Thoracic aorta (tissue), 2 donors: ENCODE results near the gene SHFL. TPM values are rescaled to one million over a fixed set of nuclear protein-coding genes. Genes with fewer than 3 reads are reported as not detected.

Source experiments
- ATAC-seq: fragments of 150-250 bp; one replicate; pipeline ENCODE4 v1.8.0; 2017; ENCODE audit warnings: low read depth; ENCODE audit not compliant: insufficient number of reproducible peaks, low FRiP score
- DNase-seq: peaks from one replicate; pipeline ENCODE4 v3.0.0-alpha.2; 2020; ENCODE audit warnings: low spot score
- H3K27ac ChIP-seq, 2 donors: fragments of 200-600 bp; sonication (generic); 1 replicate in 1 of 2; 2 replicates in 1 of 2; pipeline ENCODE4 v1.5.1; 2016; ENCODE audit warnings: mild to moderate bottlenecking in 2 of 2, moderate library complexity in 2 of 2
- H3K27me3 ChIP-seq: fragments of 200-600 bp; sonication (generic); replicated peaks from 2 replicates; pipeline ENCODE4 v1.6.0; 2016; ENCODE audit warnings: mild to moderate bottlenecking; ENCODE audit not compliant: insufficient read depth
- H3K36me3 ChIP-seq: fragments of 200-600 bp; sonication (generic); one replicate; pipeline ENCODE4 v1.5.1; 2016
- H3K4me1 ChIP-seq, 2 donors: fragments of 200-600 bp; sonication (generic); 1 replicate in 1 of 2; 2 replicates in 1 of 2; pipeline versions ENCODE4 v1.5.1 to v1.6.0; 2016; ENCODE audit warnings: low read depth in 2 of 2, mild to moderate bottlenecking in 1 of 2; ENCODE audit not compliant: control insufficient read depth in 1 of 2
- H3K4me3 ChIP-seq: fragments of 200-600 bp; sonication (generic); 2 replicates; pipeline ENCODE4 v1.5.1; 2016; ENCODE audit warnings: mild to moderate bottlenecking
- H3K9me3 ChIP-seq: fragments of 200-600 bp; sonication (generic); 2 replicates; pipeline ENCODE4 v1.5.1; 2016
- CTCF ChIP-seq: fragments of 200-600 bp; sonication (generic); IDR thresholded peaks from one replicate; pipeline ENCODE4 v1.5.1; 2019; ENCODE audit warnings: antibody characterized with exemption
- total RNA-seq, 2 donors: library from RNA; depleted of rRNA; stranded (reverse); fragments of >200 nt; gene quantifications; one replicate each; pipeline versions ENCODE4 v1.1.0 to v1.2.3, GENCODE V29; 2016

The SHFL gene
- total RNA-seq, 2 donors from 2014 or later = 42.5 to 56.5 TPM

- Histone ChIP-seq H3K4me3 (no peak overlapping the region), H3K36me3 (no peaks in the 10 kb centered on the region), H3K9me3 (peaks cover 31% of the 10 kb centered on the region), H3K4me1 (no peaks in the 10 kb centered on the region), H3K27me3 (no peaks in the 10 kb centered on the region), H3K27ac (no peak overlapping the region)
- ATAC-seq (no peak), DNase-seq (no peak)
- TF ChIP-seq CTCF = no peak
Measured at GRCh38 chr19:10044390-10044789, 41.7 kb upstream of the SHFL start.

- TF ChIP-seq CTCF = no peak
- Histone ChIP-seq H3K4me1 (no peaks in the 10 kb centered on the region), H3K27ac (no peak overlapping the region), H3K9me3 (peaks cover 31% of the 10 kb centered on the region), H3K36me3 (no peaks in the 10 kb centered on the region), H3K4me3 (no peak overlapping the region), H3K27me3 (no peaks in the 10 kb centered on the region)
- DNase-seq (no peak), ATAC-seq (no peak)
Measured at GRCh38 chr19:10045371-10045770, 40.7 kb upstream of the SHFL start.

- Histone ChIP-seq H3K27me3 (no peaks in the 10 kb centered on the region), H3K4me3 (no peak overlapping the region), H3K36me3 (no peaks in the 10 kb centered on the region), H3K27ac (no peak overlapping the region), H3K4me1 (no peaks in the 10 kb centered on the region), H3K9me3 (peaks cover 10% of the 10 kb centered on the region)
- ATAC-seq (no peak), DNase-seq (no peak)
- TF ChIP-seq CTCF = no peak
Measured at GRCh38 chr19:10049626-10050025, 36.5 kb upstream of the SHFL start.

GRCh38 chr19:10052602-10053360 lies 33.3 kb upstream of the SHFL start:
- no peak for DNase-seq
- no peaks in the 10 kb centered on the region for H3K9me3 ChIP-seq
- ATAC-seq = no peak
- TF ChIP-seq CTCF = no peak
- H3K36me3 ChIP-seq = no peaks in the 10 kb centered on the region
- no peaks in the 10 kb centered on the region for H3K27me3 ChIP-seq
- no peaks in the 10 kb centered on the region for H3K4me1 ChIP-seq
- H3K27ac ChIP-seq = no peak overlapping the region
- no peak overlapping the region for H3K4me3 ChIP-seq

GRCh38 chr19:10061717-10062310 lies 24.3 kb upstream of the SHFL start:
- Histone ChIP-seq H3K27me3 (no peaks in the 10 kb centered on the region), H3K36me3 (no peaks in the 10 kb centered on the region), H3K27ac (no peak overlapping the region), H3K9me3 (no peaks in the 10 kb centered on the region), H3K4me1 (no peaks in the 10 kb centered on the region), H3K4me3 (no peak overlapping the region)
- TF ChIP-seq CTCF = no peak
- ATAC-seq (no peak), DNase-seq (no peak)
